ENCODE measurements around the gene APOBEC3G. TPM values are rescaled to one million over a fixed set of nuclear protein-coding genes. Genes with fewer than 3 reads are reported as not detected.

The APOBEC3G gene
- total RNA-seq, 3 donors from 2014 or later, result 7.2 to 14.1 (median 13.3) TPM

DNA sequence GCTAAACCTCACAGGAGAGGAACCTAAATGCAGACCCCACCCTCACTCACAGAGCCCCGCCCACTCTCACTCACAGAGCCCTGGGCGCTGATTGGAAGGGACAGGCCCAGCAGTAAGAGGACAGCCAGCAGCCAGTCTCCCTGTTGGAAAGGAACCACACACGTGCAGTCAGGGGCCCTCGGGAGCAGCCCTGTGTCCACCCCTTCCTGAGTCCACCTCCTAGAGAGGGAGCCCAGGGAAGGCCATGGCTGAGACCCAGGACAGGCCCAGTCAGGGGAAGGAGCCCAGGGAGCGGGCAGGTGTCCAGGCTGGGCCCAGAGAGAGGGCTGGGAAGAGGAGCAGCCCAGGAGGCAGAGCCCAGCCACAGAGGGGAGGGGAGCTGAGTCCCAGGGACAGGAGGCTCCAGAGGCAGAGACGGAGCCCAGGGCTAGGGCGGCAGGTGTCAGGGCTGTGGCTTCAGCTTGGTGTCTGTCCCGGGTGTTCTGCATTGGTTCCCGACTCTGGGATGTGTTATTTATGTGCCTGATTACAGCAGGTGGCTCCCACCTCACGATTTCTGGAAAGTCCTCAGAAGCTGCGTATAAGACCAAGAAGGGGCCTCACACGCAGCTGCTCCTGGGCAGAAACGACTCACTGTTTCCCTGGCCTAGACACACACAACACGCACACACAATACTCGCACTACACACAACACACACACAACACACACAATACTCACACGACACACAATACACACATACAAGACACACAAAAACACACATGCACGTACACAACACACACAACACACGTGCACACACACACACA is 11.0 kb downstream of the APOBEC3G start:
- Histone ChIP-seq H3K36me3 (no peaks in the 10 kb centered on the region), H3K27me3 (no peaks in the 10 kb centered on the region), H3K27ac (no peak overlapping the region), H3K4me3 (no peak overlapping the region), H3K4me1 (no peaks in the 10 kb centered on the region), H3K9me3 (no peaks in the 10 kb centered on the region)
- intact Hi-C loops (cut with DNase I; ENCODE audit: low total_unique reads), result loop anchor here (10.0 kb wide), 1 partner anchor 1953 kb away; no protein-coding TSS in a partner anchor
- TF ChIP-seq POLR2A (IDR thresholded peaks at IDR 0.05) (no peak), POLR2AphosphoS5 (IDR thresholded peaks at IDR 0.05) (no peak)
- TF ChIP-seq, protein P1, sequence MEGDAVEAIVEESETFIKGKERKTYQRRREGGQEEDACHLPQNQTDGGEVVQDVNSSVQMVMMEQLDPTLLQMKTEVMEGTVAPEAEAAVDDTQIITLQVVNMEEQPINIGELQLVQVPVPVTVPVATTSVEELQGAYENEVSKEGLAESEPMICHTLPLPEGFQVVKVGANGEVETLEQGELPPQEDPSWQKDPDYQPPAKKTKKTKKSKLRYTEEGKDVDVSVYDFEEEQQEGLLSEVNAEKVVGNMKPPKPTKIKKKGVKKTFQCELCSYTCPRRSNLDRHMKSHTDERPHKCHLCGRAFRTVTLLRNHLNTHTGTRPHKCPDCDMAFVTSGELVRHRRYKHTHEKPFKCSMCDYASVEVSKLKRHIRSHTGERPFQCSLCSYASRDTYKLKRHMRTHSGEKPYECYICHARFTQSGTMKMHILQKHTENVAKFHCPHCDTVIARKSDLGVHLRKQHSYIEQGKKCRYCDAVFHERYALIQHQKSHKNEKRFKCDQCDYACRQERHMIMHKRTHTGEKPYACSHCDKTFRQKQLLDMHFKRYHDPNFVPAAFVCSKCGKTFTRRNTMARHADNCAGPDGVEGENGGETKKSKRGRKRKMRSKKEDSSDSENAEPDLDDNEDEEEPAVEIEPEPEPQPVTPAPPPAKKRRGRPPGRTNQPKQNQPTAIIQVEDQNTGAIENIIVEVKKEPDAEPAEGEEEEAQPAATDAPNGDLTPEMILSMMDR (IDR thresholded peaks at IDR 0.05), result no peak
- DNase-seq (ENCODE audit: low spot score in 2 of 2), result no peak

DNA sequence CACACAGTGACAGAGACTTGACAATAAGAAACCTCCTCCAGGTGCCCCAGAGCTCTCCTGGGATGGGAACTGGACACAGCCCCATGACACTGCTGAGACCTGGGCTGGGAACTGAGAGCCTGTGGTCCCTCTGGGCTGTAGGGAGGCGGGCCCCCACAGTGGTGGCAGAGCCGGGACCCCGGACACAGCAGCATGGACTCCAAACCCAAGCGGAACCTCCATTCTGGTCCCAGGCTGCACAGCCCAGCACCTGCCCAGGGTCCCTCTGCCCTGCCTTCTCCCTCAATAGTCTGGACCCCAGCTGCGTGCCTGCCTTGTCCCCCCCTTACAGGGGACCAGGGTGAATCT is 11.6 kb downstream of the APOBEC3G start:
- H3K4me3 ChIP-seq, result no peak overlapping the region
- intact Hi-C loops (cut with DNase I; ENCODE audit: low total_unique reads), result loop anchor here (10.0 kb wide), 1 partner anchor 1954 kb away; no protein-coding TSS in a partner anchor
- H3K36me3 ChIP-seq, result no peaks in the 10 kb centered on the region
- H3K9me3 ChIP-seq, result no peaks in the 10 kb centered on the region
- no peak overlapping the region for H3K27ac ChIP-seq
- no peaks in the 10 kb centered on the region for H3K4me1 ChIP-seq
- H3K27me3 ChIP-seq, result no peaks in the 10 kb centered on the region
- TF ChIP-seq, protein P1 (IDR thresholded peaks at IDR 0.05), result no peak
- TF ChIP-seq POLR2A (IDR thresholded peaks at IDR 0.05) (no peak), POLR2AphosphoS5 (IDR thresholded peaks at IDR 0.05) (no peak)
- DNase-seq (ENCODE audit: low spot score in 2 of 2), result no peak

DNA sequence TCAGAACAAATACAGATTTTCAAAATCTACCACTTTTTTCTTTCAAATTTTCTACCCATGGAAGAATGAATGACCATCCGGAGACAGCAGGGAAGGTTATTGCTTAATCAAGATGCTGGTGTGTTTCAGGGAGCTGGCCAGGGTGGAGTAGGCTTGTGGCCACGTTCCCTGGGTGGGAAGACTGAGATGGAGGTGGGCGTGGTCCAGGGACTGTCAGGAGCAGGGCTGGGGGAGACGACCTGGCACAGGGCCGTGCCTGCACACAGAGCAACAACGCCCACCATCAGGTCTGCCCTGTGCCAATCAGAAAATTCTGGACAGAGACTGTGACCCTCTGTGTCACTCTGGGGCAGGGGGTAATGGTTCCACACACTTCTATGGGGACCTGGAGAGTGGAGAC is 12.9 kb downstream of the APOBEC3G start:
- intact Hi-C loops (cut with DNase I; ENCODE audit: low total_unique reads), result loop anchor here (2.0 to 10.0 kb wide), 2 partner anchors 25 to 1955 kb away; no protein-coding TSS in a partner anchor
- DNase-seq (ENCODE audit: low spot score in 2 of 2), result no peak
- TF ChIP-seq POLR2A (IDR thresholded peaks at IDR 0.05), result no peak
- TF ChIP-seq, protein P1 (IDR thresholded peaks at IDR 0.05), result no peak
- TF ChIP-seq POLR2AphosphoS5 (IDR thresholded peaks at IDR 0.05), result no peak
- no peaks in the 10 kb centered on the region for H3K9me3 ChIP-seq
- peak overlapping the region in 1 of 2 donors; percentile 43 for H3K27ac ChIP-seq
- H3K4me3 ChIP-seq, result no peak overlapping the region
- no peaks in the 10 kb centered on the region for H3K4me1 ChIP-seq
- H3K36me3 ChIP-seq, result no peaks in the 10 kb centered on the region
- no peaks in the 10 kb centered on the region for H3K27me3 ChIP-seq

DNA sequence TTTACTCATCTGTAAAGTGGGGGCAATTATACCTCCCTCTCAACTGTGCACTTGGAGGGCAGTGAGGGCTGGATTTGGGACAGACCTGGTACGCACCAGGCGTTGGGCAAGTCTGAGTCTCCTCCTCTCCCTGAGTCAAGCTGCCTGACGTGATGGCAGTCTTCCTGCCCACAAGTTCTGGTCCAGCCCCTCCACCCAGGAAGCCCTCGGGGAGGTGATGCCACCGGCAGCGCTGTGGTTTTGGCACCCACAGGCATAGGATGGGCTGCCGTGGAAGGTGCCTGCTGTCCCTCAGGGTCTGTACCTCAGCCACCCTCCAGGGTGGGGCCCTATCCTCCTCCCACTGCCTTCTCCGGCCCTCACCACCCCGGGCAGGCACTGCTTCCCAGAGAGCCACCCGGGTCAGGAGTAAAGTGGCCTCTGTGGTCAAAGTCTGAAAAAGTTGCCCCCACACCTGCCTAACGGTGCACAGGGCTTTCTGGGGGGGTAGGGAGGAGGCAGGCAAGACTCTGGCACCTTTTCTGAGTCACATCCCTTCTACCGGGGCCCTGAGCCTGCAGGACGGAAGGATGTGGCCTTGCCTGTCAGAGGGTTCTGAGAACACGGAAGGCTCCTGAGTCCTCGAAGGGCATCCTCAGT is 13.5 kb downstream of the APOBEC3G start:
- Histone ChIP-seq H3K27me3 (no peaks in the 10 kb centered on the region), H3K27ac (peak overlapping the region in 1 of 2 donors; percentile 43), H3K36me3 (no peaks in the 10 kb centered on the region), H3K4me3 (no peak overlapping the region), H3K9me3 (no peaks in the 10 kb centered on the region), H3K4me1 (no peaks in the 10 kb centered on the region)
- peak in 1 of 2 donors; percentile 32 for DNase-seq (ENCODE audit: low spot score in 2 of 2)
- TF ChIP-seq POLR2AphosphoS5 (IDR thresholded peaks at IDR 0.05), result no peak
- TF ChIP-seq, protein P1 (IDR thresholded peaks at IDR 0.05), result no peak
- TF ChIP-seq POLR2A (IDR thresholded peaks at IDR 0.05), result no peak
- intact Hi-C loops (cut with DNase I; ENCODE audit: low total_unique reads), result loop anchor here (2.0 kb wide), 1 partner anchor 26 kb away; no protein-coding TSS in a partner anchor

Data from breast epithelium (tissue), 4 donors.